Stimulated activated CD8-positive, alpha-beta memory T cell treated with anti-CD3 and anti-CD28 coated beads, Interleukin-15, amount 100 ng/mL, for 1 hour (primary cell): ENCODE data around the gene EIF2AK2.

ENCODE experiments used
- DNase-seq: peaks from one replicate; pipeline ENCODE4 v3.0.0-alpha.2; 2020; ENCODE audit warnings: low read depth

EIF2AK2 gene

DNA sequence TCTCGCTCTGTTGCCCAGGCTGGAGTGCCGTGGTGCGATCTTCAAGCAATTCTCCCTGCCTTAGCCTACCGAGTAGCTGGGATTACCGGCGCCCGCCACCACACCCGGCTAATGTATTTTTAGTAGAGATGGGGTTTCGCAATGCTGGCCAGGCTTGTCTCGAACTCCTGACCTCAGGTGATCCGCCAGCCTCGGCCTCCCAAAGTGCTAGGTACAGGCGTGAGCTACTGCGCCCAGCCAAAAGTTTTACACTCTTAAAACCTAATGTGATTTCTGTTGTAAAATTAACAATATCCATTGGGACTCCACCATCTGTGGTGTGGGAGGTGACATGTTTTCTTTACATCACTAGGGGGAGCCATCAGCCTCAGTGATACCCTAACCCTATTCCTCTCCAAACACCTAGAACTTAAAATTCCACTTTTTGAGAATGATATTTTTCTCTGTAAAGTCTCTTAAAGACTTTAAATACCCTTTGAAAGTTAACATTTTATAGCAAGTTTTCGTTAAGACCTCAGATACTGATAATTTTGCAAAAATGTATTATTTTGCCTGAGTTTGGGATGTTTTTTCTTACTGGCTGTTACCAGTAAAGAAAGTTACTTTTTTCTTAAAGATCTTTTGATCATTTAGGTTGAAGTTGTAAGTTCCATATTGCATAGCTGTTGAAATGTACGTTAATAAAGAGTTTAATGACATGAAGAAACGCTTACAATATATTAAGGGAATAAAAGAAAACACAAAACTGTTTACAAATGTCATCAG lies 11.6 kb upstream of the EIF2AK2 start:
- DNase-seq, result no peak

DNA sequence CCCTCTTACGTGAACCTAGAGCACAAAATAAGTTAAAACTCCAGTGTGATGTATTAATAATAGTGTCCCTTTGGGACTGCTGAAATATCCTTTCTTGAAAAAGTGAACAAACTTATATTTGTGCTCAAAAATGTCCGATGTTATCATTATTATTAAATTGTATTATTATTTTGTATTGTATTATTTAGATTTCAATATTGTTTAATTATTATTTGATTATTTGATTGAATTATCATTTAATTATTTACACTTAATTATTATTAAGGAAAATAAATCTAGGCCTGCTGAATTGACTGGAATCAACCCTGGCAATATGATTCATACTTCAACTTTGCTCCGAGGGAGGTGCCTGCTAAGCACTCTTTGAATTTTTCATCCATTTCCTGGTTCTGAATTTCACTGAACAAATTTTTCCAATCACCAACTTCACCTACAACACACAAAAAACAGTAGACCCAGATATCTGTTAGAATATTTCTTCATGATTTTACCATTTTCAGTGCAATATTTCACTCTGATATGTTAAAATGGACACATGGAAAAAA lies 10.9 kb upstream of the EIF2AK2 start:
- no peak for DNase-seq

DNA sequence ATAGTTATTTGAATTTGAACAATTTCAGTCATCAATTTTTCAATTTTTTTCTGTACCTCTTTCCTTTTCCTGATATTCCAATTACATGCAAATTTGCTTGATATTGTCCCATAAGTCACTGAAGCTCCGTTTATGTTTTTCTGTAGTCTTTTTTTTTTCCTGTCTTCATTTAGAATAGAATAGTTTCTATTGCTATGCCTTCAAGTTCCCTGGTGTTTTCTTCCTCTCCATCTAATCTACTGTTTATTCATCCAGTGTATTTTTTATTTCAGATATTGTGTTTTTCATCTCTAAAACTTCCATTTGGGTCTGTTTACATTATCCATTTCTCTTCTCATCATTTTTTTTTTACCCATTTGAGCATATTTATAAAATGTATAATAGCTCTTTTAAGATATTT lies 8.0 kb upstream of the EIF2AK2 start:
- no peak for DNase-seq

GRCh38 chr2:37156071-37156856 lies 516 bp downstream of the EIF2AK2 start:
- DNase-seq, result peak; percentile 25

DNA sequence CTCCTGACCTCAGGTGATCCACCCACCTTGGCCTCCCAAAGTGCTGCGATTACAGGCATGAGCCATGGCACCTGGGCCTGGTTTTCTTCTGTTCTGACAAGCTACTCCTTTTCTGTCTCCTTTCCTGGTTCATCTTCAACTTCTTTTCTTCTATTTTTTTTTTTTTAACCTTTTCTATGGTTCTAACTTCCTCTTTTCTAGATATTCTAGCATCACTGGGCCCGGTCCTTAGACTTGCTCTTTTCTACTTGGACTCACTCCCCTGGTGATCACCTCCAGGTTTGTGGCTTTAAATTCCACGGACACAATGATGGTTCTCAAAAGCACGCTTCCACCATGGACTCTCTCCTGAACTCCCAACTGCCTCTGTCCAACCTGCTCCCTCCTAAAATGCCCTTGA lies 2.0 kb downstream of the EIF2AK2 start:
- no peak for DNase-seq

- no peak for DNase-seq
Measured at GRCh38 chr2:37153224-37153623, 3.6 kb downstream of the EIF2AK2 start.

DNA sequence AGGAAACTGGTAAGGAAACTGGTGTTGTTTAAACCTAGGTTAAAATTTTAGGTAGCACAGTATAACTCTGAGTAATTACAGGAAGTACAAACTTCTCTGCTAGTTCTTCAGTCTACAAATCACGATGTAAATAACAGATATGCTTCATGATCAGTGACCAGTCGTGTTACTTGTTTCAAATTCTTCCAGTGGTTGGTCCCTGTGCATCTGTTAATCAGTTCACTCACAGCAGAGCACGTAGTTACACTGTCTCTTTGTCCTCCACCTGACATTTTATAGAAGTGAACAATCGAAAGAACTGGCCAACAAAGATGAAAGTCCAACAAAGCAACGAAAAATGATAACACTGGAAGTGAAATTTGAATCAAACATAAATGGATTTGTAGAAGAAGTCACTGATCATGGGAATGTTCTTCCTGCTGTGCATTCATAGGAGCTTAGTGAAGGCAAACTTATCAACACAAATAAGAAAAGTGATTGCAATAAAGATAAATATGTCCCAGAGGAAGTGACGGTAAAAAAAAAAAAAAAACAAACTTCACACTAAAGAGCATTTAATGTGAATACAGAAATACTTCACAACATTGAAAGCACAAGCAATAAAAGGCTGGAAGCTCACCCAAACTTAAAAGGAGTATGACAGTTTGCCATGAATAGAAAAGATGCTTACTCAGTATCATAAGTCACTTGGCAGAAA lies 7.0 kb downstream of the EIF2AK2 start:
- no peak for DNase-seq

GRCh38 chr2:37148325-37148724 lies 8.5 kb downstream of the EIF2AK2 start:
- no peak for DNase-seq

DNA sequence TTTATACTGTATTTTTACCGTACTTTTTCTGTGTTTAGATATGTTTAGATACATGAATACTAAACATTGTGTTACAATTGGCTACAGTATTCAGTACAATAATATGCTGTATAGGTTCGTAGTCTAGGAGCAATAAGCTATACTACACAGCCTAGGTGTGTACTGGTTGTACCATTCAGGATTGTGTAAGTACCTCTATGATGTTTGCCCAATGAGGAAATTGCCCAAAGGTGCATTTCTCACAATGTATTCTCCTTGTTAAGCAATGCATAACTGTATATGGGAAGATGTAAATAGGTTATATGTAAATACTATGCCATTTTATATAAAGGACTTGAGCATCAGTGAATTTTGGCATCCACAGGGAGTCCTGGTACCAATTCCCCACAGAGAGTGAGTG lies 10.7 kb downstream of the EIF2AK2 start:
- DNase-seq, result no peak

- DNase-seq, result no peak
Measured at GRCh38 chr2:37143974-37144373, 12.8 kb downstream of the EIF2AK2 start.

GRCh38 chr2:37142546-37142945 lies 14.2 kb downstream of the EIF2AK2 start:
- DNase-seq, result no peak

- DNase-seq, result no peak
Measured at GRCh38 chr2:37132914-37133313, 23.9 kb downstream of the EIF2AK2 start.

DNA sequence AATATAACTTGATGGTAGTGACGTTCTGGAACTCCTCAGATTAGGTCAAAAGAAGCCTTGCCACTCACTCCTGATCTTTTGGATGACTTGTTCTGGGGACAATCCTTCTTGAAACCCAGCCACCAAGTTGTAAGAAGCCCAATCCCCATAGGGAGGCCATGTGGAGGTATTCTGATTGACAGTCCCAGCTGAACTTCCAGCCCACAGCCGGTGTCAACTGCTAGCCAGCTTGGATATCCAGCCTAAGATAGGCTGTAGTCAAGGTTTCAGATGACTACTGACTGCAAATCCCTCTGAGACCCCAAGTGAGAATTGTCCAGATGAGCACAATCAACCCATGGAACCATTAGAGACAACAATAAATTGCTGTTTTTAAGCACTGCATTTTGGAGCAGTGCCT lies 31.4 kb downstream of the EIF2AK2 start:
- DNase-seq, result no peak

DNA sequence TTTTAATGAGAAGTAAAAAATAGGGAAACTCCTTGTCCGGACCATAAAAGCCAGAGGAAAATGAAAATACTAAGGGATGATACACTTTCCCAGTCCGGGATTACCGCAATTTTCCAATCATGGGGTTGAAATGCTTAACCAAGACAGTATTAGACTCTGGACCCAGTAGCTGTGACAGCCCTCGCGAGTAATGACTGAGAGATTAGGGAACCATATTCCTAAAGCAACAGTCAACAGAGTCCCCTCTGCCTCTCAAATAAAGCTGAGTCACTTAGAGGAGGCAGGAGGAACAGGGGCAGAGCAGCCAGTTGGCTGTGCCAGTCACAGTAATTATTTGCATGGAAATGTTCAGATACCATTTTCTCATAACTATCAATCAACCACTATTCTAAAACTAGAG lies 37.6 kb downstream of the EIF2AK2 start:
- DNase-seq, result no peak

DNA sequence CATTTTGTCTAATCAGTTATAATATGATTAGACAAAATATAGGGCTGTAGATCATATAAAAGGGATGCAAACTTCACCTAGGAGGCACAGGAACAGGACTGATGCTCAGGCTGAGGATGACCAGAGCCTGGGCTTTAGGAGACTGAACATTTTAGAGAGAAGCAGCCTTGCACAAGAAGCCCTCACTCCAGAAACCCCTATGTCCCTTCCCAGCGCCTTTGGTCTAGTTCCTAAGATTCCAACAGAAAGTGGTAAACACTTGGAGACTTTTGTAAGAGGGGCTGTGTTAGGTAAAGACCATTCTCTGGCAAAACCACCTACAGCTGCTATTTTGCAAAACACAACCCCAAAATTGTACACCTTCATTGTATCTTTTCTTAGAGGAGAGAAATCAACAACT lies 39.2 kb downstream of the EIF2AK2 start:
- DNase-seq, result no peak

DNA sequence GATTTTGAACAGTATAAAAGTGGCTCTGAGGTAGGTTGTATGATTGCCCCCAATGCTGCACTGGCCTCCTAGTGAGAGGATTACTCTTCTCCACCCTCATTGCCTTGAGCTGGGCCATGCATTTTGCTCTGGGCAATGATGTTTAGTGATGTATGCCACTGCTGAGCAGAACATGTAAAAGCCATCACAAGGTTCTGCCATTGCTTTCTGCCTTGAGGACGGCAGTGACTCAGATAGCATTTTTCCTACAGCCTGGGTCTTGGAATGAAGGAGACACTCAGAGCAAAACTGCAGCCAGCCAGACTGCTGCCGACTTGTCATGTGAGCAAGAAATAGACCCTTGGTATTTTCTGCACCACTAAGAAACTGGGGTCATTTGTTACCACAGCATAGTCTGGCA lies 44.8 kb downstream of the EIF2AK2 start:
- DNase-seq, result no peak

GRCh38 chr2:37110306-37111212 lies 46.2 kb downstream of the EIF2AK2 start:
- no peak for DNase-seq

GRCh38 chr2:37109523-37109922 lies 47.3 kb downstream of the EIF2AK2 start:
- no peak for DNase-seq

DNA sequence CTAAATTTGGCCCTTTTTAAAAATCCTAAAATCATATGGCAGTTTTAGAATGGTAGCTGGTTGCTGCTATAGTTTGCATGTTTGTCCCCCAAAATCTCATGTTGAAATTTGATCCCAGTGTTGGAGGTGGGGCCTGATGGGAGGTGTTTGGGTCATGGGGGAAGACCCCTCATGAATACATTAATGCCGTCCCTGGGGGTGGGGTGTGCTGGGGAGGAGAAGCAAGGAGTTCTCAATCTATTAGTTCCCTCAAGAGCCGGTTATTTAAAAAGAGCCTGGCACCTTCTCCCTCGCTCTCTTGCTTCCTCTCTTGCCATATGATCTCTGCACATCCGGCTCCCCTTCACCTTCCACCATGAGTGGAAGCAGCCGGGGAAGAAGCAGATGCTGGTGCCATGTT lies 51.6 kb downstream of the EIF2AK2 start:
- DNase-seq, result no peak

DNA sequence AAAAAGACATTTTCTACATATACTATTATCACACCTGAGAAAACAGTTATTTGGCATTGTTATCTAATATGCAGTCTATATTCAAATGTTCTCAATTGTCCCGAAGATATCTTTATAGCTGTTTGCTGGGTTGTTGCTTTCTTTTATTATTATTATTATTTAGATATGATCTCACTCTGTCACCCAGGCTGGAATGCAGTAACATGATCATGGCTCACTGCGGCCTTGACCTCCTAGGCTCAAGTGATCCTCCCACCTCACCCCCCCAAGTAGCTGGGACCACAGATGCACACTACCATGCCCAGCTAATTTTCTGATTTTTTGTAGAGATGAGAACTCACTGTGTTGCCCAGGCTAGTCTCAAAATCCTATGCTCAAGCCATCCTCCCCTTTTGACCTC lies 52.6 kb downstream of the EIF2AK2 start:
- DNase-seq, result no peak

DNA sequence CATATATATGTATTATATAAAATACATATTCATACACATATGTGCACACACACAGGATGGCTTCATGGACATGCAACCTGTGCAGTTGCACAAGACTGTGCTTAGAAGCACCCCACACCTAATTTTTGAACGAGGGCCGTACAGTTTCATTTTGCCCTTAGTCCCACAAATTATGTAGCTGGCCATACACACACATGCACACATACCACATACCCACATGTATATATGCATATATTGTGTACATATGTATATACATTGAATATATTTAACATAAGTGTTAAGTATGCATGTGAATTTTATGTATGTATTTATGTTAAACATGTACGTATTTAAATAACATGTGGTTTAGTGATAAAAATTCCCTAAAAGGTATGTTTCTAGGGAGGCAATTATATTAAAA lies 54.2 kb downstream of the EIF2AK2 start:
- DNase-seq, result no peak

GRCh38 chr2:37100054-37100453 lies 56.7 kb downstream of the EIF2AK2 start:
- no peak for DNase-seq
